Type B pancreatic cell (in vitro differentiated cells): ENCODE results near the gene CREB3L2. TPM values are rescaled to one million over a fixed set of nuclear protein-coding genes. Genes with fewer than 3 reads are reported as not detected.
"Not testable (repeated sequence)": the region's sequence is repeated elsewhere in the genome, so short reads cannot be mapped to it uniquely, and the experiment has no call there.

Experiments used
- DNase-seq: peaks from one replicate; pipeline ENCODE4 v3.0.0; 2021; ENCODE audit warnings: mixed read lengths; ENCODE audit not compliant: unreplicated experiment; ENCODE audit errors: extremely low spot score
- H3K27ac Mint-ChIP-seq: 2 replicates; pipeline ENCODE4 v1.8.0; 2021; ENCODE audit warnings: mild to moderate bottlenecking, mixed read lengths
- H3K27me3 Mint-ChIP-seq: 2 replicates; pipeline ENCODE4 v1.8.0; 2021; ENCODE audit warnings: mixed read lengths
- H3K36me3 Mint-ChIP-seq: 2 replicates; pipeline ENCODE4 v1.8.0; 2021; ENCODE audit warnings: mixed read lengths
- H3K4me1 Mint-ChIP-seq: one replicate; pipeline ENCODE4 v1.8.0; 2021; ENCODE audit warnings: mixed read lengths; ENCODE audit not compliant: unreplicated experiment
- H3K4me3 Mint-ChIP-seq: 2 replicates; pipeline ENCODE4 v1.8.0; 2021; ENCODE audit warnings: mild to moderate bottlenecking, mixed read lengths
- H3K9me3 Mint-ChIP-seq: 2 replicates; pipeline ENCODE4 v1.8.0; 2021; ENCODE audit warnings: mixed read lengths
- total RNA-seq: library from RNA; stranded (reverse); gene quantifications from 2 replicates; pipeline ENCODE4 v1.2.1, GENCODE V29; 2021; ENCODE audit warnings: low replicate concordance
- TF ChIP-seq, protein P1 (sequence below): fragments of 200-600 bp; sonication (generic); conservative IDR thresholded peaks from 2 replicates; pipeline ENCODE4 v1.5.0; 2021; ENCODE audit warnings: antibody characterized with exemption, mild to moderate bottlenecking

Gene CREB3L2
- total RNA-seq, 1 donor from 2014 or later: 85.8 TPM

DNA sequence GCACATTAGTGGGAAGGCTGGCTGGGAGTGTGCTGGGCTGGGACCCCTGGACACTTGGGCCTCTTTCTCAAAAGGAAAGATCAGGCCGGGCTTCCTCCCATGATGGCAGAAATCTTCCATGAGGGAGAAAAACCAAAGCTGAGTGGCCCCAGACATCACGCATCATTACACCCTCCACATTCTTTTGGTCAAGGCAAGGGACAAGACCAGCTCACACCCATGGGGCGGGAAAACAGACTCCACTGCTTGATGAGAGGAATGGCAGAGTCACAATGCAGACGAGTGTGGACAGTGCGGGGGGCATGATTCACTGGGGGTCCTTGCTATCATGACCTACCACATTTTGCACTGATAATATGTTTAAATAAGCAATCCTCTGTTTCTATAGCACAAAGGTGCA lies 73.3 kb downstream of the CREB3L2 start:
- H3K36me3 Mint-ChIP-seq: peaks cover 54% of the 10 kb centered on the region
- no peak for DNase-seq
- TF ChIP-seq, protein P1, sequence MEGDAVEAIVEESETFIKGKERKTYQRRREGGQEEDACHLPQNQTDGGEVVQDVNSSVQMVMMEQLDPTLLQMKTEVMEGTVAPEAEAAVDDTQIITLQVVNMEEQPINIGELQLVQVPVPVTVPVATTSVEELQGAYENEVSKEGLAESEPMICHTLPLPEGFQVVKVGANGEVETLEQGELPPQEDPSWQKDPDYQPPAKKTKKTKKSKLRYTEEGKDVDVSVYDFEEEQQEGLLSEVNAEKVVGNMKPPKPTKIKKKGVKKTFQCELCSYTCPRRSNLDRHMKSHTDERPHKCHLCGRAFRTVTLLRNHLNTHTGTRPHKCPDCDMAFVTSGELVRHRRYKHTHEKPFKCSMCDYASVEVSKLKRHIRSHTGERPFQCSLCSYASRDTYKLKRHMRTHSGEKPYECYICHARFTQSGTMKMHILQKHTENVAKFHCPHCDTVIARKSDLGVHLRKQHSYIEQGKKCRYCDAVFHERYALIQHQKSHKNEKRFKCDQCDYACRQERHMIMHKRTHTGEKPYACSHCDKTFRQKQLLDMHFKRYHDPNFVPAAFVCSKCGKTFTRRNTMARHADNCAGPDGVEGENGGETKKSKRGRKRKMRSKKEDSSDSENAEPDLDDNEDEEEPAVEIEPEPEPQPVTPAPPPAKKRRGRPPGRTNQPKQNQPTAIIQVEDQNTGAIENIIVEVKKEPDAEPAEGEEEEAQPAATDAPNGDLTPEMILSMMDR: no peak
- peak overlapping the region; percentile 48 for H3K27ac Mint-ChIP-seq
- no peaks in the 10 kb centered on the region for H3K9me3 Mint-ChIP-seq
- no peak overlapping the region for H3K4me3 Mint-ChIP-seq
- H3K27me3 Mint-ChIP-seq: no peaks in the 10 kb centered on the region
- peaks cover 20% of the 10 kb centered on the region for H3K4me1 Mint-ChIP-seq

DNA sequence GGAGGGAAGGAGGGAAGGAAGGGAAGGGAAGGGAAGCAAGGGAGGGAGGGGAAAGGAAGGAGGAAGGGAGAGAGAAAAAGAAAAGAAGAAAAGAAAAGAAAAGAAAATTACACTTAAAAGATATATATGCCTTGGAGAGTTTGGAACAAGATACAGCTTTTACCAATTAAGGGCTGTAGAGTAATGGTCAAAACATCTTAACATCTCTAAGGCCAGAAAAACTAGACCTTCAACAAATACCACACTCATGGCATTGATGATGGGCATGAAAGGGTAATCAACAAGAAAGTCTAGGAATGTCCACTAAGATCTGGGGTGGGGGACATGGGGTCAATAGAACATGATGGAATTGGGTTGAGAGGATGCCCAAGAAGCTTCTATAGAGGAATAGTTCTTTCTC lies 74.5 kb downstream of the CREB3L2 start:
- H3K4me3 Mint-ChIP-seq: no peak overlapping the region
- TF ChIP-seq, protein P1: no peak
- no peaks in the 10 kb centered on the region for H3K9me3 Mint-ChIP-seq
- H3K4me1 Mint-ChIP-seq: peaks cover 8% of the 10 kb centered on the region
- peaks cover 56% of the 10 kb centered on the region for H3K36me3 Mint-ChIP-seq
- H3K27me3 Mint-ChIP-seq: no peaks in the 10 kb centered on the region
- DNase-seq: no peak
- no peak overlapping the region for H3K27ac Mint-ChIP-seq

DNA sequence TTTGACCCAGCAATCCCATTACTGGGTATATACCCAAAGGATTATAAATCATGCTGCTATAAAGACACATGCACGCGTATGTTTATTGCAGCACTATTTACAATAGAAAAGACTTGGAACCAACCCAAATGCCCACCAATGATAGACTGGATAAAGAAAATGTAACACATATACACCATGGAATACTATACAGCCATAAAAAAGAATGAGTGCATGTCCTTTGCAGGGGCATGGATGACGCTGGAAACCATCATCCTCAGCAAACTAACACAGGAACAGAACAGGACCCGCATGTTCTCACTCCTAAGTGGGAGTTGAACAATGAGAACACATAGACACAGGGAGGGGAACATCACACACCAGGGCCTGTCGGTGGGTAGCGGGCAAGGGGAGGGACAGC lies 75.7 kb downstream of the CREB3L2 start:
- not testable (repeated sequence) for H3K27me3 Mint-ChIP-seq, H3K4me3 Mint-ChIP-seq, H3K4me1 Mint-ChIP-seq, DNase-seq, H3K27ac Mint-ChIP-seq, H3K9me3 Mint-ChIP-seq
- peaks cover 58% of the 10 kb centered on the region for H3K36me3 Mint-ChIP-seq

DNA sequence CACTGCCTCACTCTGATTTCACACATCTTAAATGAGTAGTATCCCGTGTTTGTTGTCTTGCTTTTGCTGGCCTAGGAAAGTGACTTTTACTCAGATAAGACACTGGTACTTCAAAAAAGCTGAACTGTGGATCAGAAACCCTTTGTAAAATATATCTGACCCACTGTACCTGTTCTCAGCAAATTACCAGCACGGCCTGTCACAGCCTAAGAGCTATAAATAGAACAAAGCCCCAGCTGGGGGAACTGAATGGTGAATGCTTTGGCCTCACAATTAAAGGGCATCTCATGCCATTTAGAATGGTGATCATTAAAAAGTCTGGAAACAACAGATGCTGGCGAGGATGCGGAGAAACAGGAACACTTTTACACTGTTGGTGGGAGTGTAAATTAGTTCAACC lies 76.1 kb downstream of the CREB3L2 start:
- H3K4me3 Mint-ChIP-seq: no peak overlapping the region
- peaks cover 63% of the 10 kb centered on the region for H3K36me3 Mint-ChIP-seq
- TF ChIP-seq, protein P1: no peak
- H3K27ac Mint-ChIP-seq: peak overlapping the region; percentile 59
- peaks cover 2% of the 10 kb centered on the region for H3K9me3 Mint-ChIP-seq
- no peaks in the 10 kb centered on the region for H3K27me3 Mint-ChIP-seq
- H3K4me1 Mint-ChIP-seq: peaks cover 5% of the 10 kb centered on the region
- DNase-seq: no peak

DNA sequence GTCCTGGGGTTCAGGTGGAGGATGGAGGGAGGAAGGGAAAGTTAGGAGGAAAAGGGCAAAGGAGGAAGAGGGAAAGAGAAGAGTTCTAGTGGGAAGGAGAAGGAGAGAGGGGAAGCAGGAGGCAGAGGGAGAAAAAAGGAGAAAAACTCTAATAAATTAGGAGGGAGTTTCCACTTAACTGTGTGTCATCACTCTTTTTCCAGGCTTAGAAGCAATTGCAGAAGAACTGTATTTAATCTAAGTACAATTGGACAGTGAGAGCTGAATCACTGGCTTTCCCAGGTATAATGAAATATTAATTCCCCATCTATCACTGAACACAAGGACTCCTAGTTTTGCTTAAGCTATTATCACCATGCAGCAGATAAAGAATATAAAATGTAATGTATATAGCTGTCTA lies 76.8 kb downstream of the CREB3L2 start:
- H3K27ac Mint-ChIP-seq: no peak overlapping the region
- TF ChIP-seq, protein P1: no peak
- H3K36me3 Mint-ChIP-seq: peaks cover 60% of the 10 kb centered on the region

DNA sequence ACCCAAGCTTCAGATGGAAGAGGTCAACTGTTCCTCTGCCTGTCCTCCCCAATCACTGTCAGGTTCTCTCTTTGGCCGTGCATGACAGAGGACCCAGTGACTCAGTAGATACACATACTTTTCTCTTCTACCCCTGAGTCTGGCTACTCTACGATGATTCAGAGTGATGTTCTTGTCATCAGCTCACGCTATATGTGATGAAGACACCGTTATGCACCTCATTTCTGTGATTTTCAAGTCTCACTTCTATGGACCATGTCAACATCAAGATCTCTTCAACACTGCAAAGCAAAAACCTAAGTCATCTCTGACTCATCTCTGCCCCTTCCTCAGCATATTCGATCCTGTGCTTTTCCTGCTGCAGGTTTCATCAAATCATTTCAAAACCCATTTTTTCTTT lies 78.5 kb downstream of the CREB3L2 start:
- H3K9me3 Mint-ChIP-seq: peaks cover 5% of the 10 kb centered on the region
- peaks cover 60% of the 10 kb centered on the region for H3K36me3 Mint-ChIP-seq
- H3K4me3 Mint-ChIP-seq: no peak overlapping the region
- TF ChIP-seq, protein P1: no peak
- H3K27ac Mint-ChIP-seq: no peak overlapping the region
- no peaks in the 10 kb centered on the region for H3K27me3 Mint-ChIP-seq
- no peak for DNase-seq
- H3K4me1 Mint-ChIP-seq: peaks cover 5% of the 10 kb centered on the region

More for the DNA sequence above, 76.8 kb downstream of the CREB3L2 start:
- Mint-ChIP-seq H3K4me3 (no peak overlapping the region), H3K4me1 (peaks cover 5% of the 10 kb centered on the region), H3K9me3 (peaks cover 5% of the 10 kb centered on the region), H3K27me3 (no peaks in the 10 kb centered on the region)
- no peak for DNase-seq
